Brain microvascular endothelial cell (primary cell): ENCODE results near the gene SNRPB2.

Experiments used
- DNase-seq: peaks from one replicate; pipeline ENCODE4 v3.0.0-alpha.2; 2020
- H3K27ac ChIP-seq: fragments of 250-450 bp; sonication (Bioruptor Pico); 2 replicates; pipeline ENCODE4 v1.5.1; 2020; ENCODE audit warnings: mild to moderate bottlenecking, moderate library complexity
- H3K27me3 ChIP-seq: fragments of 250-450 bp; sonication (Bioruptor Pico); replicated peaks from 2 replicates; pipeline ENCODE4 v1.5.1; 2020; ENCODE audit warnings: mild to moderate bottlenecking
- H3K36me3 ChIP-seq: fragments of 250-450 bp; sonication (Bioruptor Pico); replicated peaks from 2 replicates; pipeline ENCODE4 v1.5.1; 2020; ENCODE audit warnings: mild to moderate bottlenecking
- H3K4me3 ChIP-seq: 2 replicates; pipeline ENCODE4 v1.5.1; 2011; ENCODE audit warnings: low read depth, mild to moderate bottlenecking, control low read depth, low read length, moderate library complexity
- CTCF ChIP-seq: IDR thresholded peaks from 2 replicates; pipeline ENCODE4 v1.5.1; 2011; ENCODE audit warnings: low read depth, mild to moderate bottlenecking, moderate library complexity, low read length, control low read depth, inconsistent platforms; ENCODE audit errors: missing control alignments
- in situ Hi-C: cut with HindIII; loops from 2 replicates; pipeline ENCODE4 v1.10.0; 2017; ENCODE audit warnings: low sequenced_read_pairs, low pct_ligation_motif_present

Gene SNRPB2

GRCh38 chr20:16748308-16748900, 18.6 kb downstream of the SNRPB2 start, which contains the start of gene OTOR:
Gene OTOR (plus strand): TSS chr20:16748358. CDS start chr20:16748402, 44 bp downstream.
- in situ Hi-C loops, result no loop called here
- no peak for TF ChIP-seq CTCF
- Histone ChIP-seq H3K4me3 (no peak within 1 kb of the TSS), H3K36me3 (no peaks in the 10 kb centered on the region), H3K27me3 (no peaks in the 10 kb centered on the region), H3K27ac (no peak within 1 kb of the TSS)
- DNase-seq, result no peak

GRCh38 chr20:16749573-16749972, 19.7 kb downstream of the SNRPB2 start:
- Histone ChIP-seq H3K4me3 (no peak overlapping the region), H3K27ac (no peak overlapping the region), H3K27me3 (no peaks in the 10 kb centered on the region), H3K36me3 (no peaks in the 10 kb centered on the region)
- DNase-seq, result no peak
- in situ Hi-C loops, result no loop called here
- peak; percentile 41 for TF ChIP-seq CTCF

GRCh38 chr20:16752082-16752481, 22.3 kb downstream of the SNRPB2 start:
- Histone ChIP-seq H3K36me3 (no peaks in the 10 kb centered on the region), H3K4me3 (no peak overlapping the region), H3K27me3 (no peaks in the 10 kb centered on the region), H3K27ac (no peak overlapping the region)
- DNase-seq, result no peak
- in situ Hi-C loops, result no loop called here
- no peak for TF ChIP-seq CTCF

- Histone ChIP-seq H3K36me3 (no peaks in the 10 kb centered on the region), H3K27me3 (no peaks in the 10 kb centered on the region), H3K27ac (no peak overlapping the region), H3K4me3 (no peak overlapping the region)
- TF ChIP-seq CTCF, result no peak
- in situ Hi-C loops, result no loop called here
- DNase-seq, result no peak
Observed at GRCh38 chr20:16752901-16753300, 23.1 kb downstream of the SNRPB2 start.

- Histone ChIP-seq H3K4me3 (no peak overlapping the region), H3K27ac (no peak overlapping the region), H3K36me3 (no peaks in the 10 kb centered on the region), H3K27me3 (no peaks in the 10 kb centered on the region)
- no peak for TF ChIP-seq CTCF
- DNase-seq, result no peak
- in situ Hi-C loops, result no loop called here
Observed at GRCh38 chr20:16758454-16759180, 28.8 kb downstream of the SNRPB2 start.
